HEK293T (cell line): ENCODE measurements around the gene PHOX2A.
"Not testable (repeated sequence)": the region's sequence is repeated elsewhere in the genome, so short reads cannot be mapped to it uniquely, and the experiment has no call there.

Source experiments
- CTCF ChIA-PET: fragments of 350-600 bp; formaldehyde crosslinking; extraction: SDS; loops from one replicate; lab custom pipeline; 2021; ENCODE audit warnings: antibody characterized with exemption, inconsistent platforms; lab: Yijun Ruan, JAX
- POLR2A ChIA-PET: fragments of 350-600 bp; formaldehyde crosslinking; extraction: SDS; loops from one replicate; lab custom pipeline; 2020; ENCODE audit warnings: antibody characterized with exemption, inconsistent platforms; lab: Yijun Ruan, JAX
- DNase-seq: peaks from one replicate; pipeline ENCODE4 v3.0.0; 2012; ENCODE audit warnings: mixed read lengths; ENCODE audit errors: extremely low spot score
- ARNT ChIP-seq: fragments of 450-650 bp; IDR thresholded peaks from 2 replicates; pipeline ENCODE4 v1.6.1; 2017; ENCODE audit warnings: mild to moderate bottlenecking
- BHLHE40 ChIP-seq: fragments of 450-650 bp; IDR thresholded peaks from 2 replicates; pipeline ENCODE4 v1.6.1; 2016; ENCODE audit warnings: mild to moderate bottlenecking, moderate library complexity, borderline replicate concordance
- CTBP1 ChIP-seq: fragments of 450-650 bp; IDR thresholded peaks from 2 replicates; pipeline ENCODE4 v1.6.1; 2016; ENCODE audit warnings: borderline replicate concordance
- ELF4 ChIP-seq: fragments of 450-650 bp; IDR thresholded peaks from 2 replicates; pipeline ENCODE4 v1.6.1; 2017; ENCODE audit warnings: antibody characterized with exemption
- FOXA1 ChIP-seq: fragments of 450-650 bp; IDR thresholded peaks from 2 replicates; pipeline ENCODE4 v1.6.1; 2016; ENCODE audit warnings: mild to moderate bottlenecking
- FOXK2 ChIP-seq: fragments of 450-650 bp; IDR thresholded peaks from 2 replicates; pipeline ENCODE4 v1.6.1; 2016; ENCODE audit warnings: mild to moderate bottlenecking
- FOXM1 ChIP-seq: fragments of 450-650 bp; IDR thresholded peaks from 2 replicates; pipeline ENCODE4 v1.6.1; 2017; ENCODE audit warnings: mild to moderate bottlenecking, borderline replicate concordance
- HDGF ChIP-seq: fragments of 450-650 bp; IDR thresholded peaks from 2 replicates; pipeline ENCODE4 v1.6.1; 2017; ENCODE audit warnings: antibody characterized with exemption, borderline replicate concordance
- L3MBTL2 ChIP-seq: fragments of 450-650 bp; conservative IDR thresholded peaks from 2 replicates; pipeline ENCODE4 v1.6.1; 2016; ENCODE audit warnings: mild to moderate bottlenecking
- LEF1 ChIP-seq: fragments of 450-650 bp; IDR thresholded peaks from 2 replicates; pipeline ENCODE4 v1.6.1; 2017; ENCODE audit warnings: mild to moderate bottlenecking, borderline replicate concordance
- NFRKB ChIP-seq: fragments of 450-650 bp; IDR thresholded peaks from 2 replicates; pipeline ENCODE4 v1.6.1; 2016; ENCODE audit warnings: mild to moderate bottlenecking, moderate library complexity
- PKNOX1 ChIP-seq: fragments of 450-650 bp; IDR thresholded peaks from 2 replicates; pipeline ENCODE4 v1.6.1; 2016
- SP1 ChIP-seq: fragments of 450-650 bp; IDR thresholded peaks from 2 replicates; pipeline ENCODE4 v1.6.1; 2017
- SUZ12 ChIP-seq: fragments of 450-650 bp; IDR thresholded peaks from 2 replicates; pipeline ENCODE4 v1.6.1; 2016; ENCODE audit warnings: mild to moderate bottlenecking
- TARDBP ChIP-seq: fragments of 450-650 bp; IDR thresholded peaks from 2 replicates; pipeline ENCODE4 v1.6.1; 2016
- ZNF384 ChIP-seq: fragments of 450-650 bp; IDR thresholded peaks from 2 replicates; pipeline ENCODE4 v1.6.1; 2016

The PHOX2A gene

GRCh38 chr11:72280726-72281315 lies 36.8 kb upstream of the PHOX2A start:
- no peak for TF ChIP-seq FOXM1
- no peak for TF ChIP-seq NFRKB
- no peak for TF ChIP-seq ARNT
- no peak for TF ChIP-seq SUZ12
- TF ChIP-seq FOXK2, result no peak
- TF ChIP-seq SP1, result no peak
- no peak for TF ChIP-seq ELF4
- no peak for TF ChIP-seq TARDBP
- TF ChIP-seq FOXA1, result no peak
- TF ChIP-seq ZNF384, result no peak
- TF ChIP-seq BHLHE40, result no peak
- no peak for DNase-seq
- POLR2A ChIA-PET, result no interaction called here
- CTCF ChIA-PET, result no interaction called here

- ChIA-PET POLR2A (no interaction called here), CTCF (interaction anchor here (0.8 kb wide), 1 partner anchor 22 kb away, joined by 5 read pairs; no protein-coding TSS in a partner anchor)
- no peak for DNase-seq
- TF ChIP-seq BHLHE40, result no peak
- no peak for TF ChIP-seq HDGF
- no peak for TF ChIP-seq ELF4
- TF ChIP-seq TARDBP, result no peak
- TF ChIP-seq FOXK2, result no peak
- no peak for TF ChIP-seq FOXM1
- no peak for TF ChIP-seq SUZ12
- no peak for TF ChIP-seq CTBP1
- TF ChIP-seq FOXA1, result no peak
- no peak for TF ChIP-seq L3MBTL2
- no peak for TF ChIP-seq SP1
- TF ChIP-seq NFRKB, result no peak
- TF ChIP-seq PKNOX1, result no peak
- no peak for TF ChIP-seq LEF1
- no peak for TF ChIP-seq ARNT
Measured at GRCh38 chr11:72280037-72280436, 36.1 kb upstream of the PHOX2A start.

DNA sequence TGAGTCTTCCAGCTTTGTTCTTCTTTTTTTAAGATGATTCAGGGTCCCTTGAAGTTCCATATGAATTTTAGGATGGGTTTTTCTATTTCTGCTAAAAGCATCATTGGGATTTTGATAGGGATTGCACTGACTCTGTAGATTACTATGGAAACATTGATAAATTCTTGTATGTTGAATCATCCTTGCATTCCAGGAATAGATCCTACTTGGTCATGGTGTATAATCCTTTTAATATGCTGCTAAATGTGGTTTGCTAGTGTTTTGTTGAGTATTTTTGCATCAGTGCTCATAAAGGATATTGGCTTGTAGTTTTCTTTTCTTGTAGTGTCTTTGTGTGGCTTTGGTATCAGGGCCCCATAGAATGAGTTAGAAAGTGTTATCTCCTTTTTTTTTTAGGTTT lies 34.9 kb upstream of the PHOX2A start:
- CTCF ChIA-PET, result no interaction called here
- TF ChIP-seq ARNT (no peak), HDGF (no peak), CTBP1 (no peak), FOXA1 (no peak), FOXK2 (no peak), ELF4 (no peak), PKNOX1 (no peak), LEF1 (no peak), ZNF384 (no peak), FOXM1 (no peak), SP1 (no peak), L3MBTL2 (no peak)
- DNase-seq, result no peak
- POLR2A ChIA-PET, result no interaction called here

DNA sequence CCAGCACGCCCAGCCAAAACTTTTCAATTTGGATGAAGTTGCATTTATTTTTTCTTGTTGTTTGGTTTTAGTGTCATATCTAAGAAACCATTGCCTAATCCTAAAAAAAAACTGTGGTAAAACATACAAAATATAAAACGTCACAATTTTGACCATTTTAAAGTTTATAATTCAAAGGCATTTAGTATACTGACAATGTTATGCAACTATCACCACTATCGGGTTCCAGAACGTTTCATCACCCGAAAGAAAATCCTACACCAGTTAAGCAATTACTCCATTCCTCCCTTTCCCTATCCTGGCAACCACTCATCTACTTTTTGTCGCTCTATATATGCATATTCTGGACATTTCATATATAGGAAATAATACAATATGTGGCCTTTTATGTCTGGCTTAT lies 30.5 kb upstream of the PHOX2A start:
- TF ChIP-seq PKNOX1, result no peak
- DNase-seq, result no peak
- ChIA-PET POLR2A (no interaction called here), CTCF (interaction anchor here (1.0 kb wide), 1 partner anchor 50 kb away, joined by 3 read pairs; no protein-coding TSS in a partner anchor)

DNA sequence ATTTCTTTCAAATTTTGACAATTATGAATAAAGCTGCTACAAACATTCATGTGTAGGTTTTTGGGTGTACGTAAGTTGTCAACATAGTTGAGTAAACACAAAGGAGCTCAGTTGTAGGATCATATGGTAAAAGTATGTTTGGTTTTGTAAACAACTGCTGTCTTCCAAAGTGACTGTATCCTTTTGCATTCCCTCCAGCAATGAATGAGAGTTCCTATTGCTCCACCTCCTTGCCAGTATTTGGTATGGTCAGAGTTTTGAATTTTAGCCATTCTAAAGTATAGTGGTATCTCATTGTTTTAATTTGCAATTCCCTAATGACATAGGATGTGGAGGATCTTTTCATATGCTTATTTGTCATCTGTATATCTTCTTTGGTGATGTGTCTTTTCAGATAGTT lies 28.0 kb upstream of the PHOX2A start:
- CTCF ChIA-PET, result no interaction called here
- TF ChIP-seq L3MBTL2 (no peak), PKNOX1 (no peak)
- POLR2A ChIA-PET, result no interaction called here
- no peak for DNase-seq

DNA sequence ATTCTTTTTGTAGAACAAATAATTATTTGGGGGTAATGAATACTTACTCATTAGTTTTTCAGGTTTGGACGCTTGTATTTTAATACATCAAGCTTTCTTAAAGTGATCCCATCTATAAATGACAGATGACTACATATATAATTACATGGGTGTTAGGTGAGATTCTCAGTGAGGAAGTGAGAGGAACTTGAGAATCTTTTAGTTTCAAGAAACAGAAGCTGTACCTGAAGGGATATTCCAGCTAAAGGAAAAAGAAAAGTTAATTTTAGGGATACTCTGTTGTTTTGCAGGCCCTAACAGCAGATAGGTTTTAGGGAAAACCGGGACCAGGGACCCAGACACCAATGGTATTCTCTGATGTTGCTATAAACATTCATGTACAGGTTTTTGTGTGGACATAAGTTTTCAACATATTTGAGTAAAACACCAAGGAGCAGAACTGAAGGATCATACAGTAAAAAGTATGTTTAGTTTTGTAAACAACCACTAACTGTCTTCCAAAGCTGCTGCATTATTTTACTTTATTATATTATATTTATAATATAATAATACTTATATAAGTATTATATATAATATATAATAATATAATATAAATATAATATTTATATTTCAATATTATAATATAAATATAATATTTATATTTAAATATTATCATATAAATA lies 24.1 kb upstream of the PHOX2A start:
- TF ChIP-seq NFRKB (no peak), ELF4 (no peak), ARNT (no peak), SUZ12 (no peak), SP1 (no peak), L3MBTL2 (no peak), CTBP1 (no peak), FOXK2 (no peak)
- ChIA-PET POLR2A (no interaction called here), CTCF (no interaction called here)
- no peak for DNase-seq

- POLR2A ChIA-PET, DNase-seq: not testable (repeated sequence)
- CTCF ChIA-PET, result interaction anchor here (0.6 kb wide), 1 partner anchor 278 kb away, joined by 3 read pairs; no protein-coding TSS in a partner anchor
Measured at GRCh38 chr11:72266960-72267359, 23.0 kb upstream of the PHOX2A start.
